GM18505 (cell line): ENCODE data around the gene LDB3.
A peak's percentile ranks its signal among the peaks of the same experiment; 100 is the strongest.
"Not testable (repeated sequence)": the region's sequence is repeated elsewhere in the genome, so short reads cannot be mapped to it uniquely, and the experiment has no call there.

ENCODE experiments used
- ATAC-seq: cut with Tn5 transposase; IDR thresholded peaks from one replicate; pipeline ENCODE4 v1.9.1; 2021; ENCODE audit not compliant: unreplicated experiment
- POLR2A ChIP-seq: IDR thresholded peaks from 4 replicates; pipeline ENCODE4 v1.6.1; 2011; ENCODE audit warnings: borderline replicate concordance; ENCODE audit not compliant: insufficient read depth, insufficient read length; ENCODE audit errors: extremely low read depth

The LDB3 gene

GRCh38 chr10:86733260-86733671 is 65.0 kb downstream of the LDB3 start:
- no peak for ATAC-seq
- no peak for TF ChIP-seq POLR2A

- ATAC-seq = no peak
- TF ChIP-seq POLR2A = no peak
These were observed 66.1 kb downstream of the LDB3 start for GRCh38 chr10:86734207-86734988.

- ATAC-seq = not testable (repeated sequence)
These were observed 67.0 kb downstream of the LDB3 start for GRCh38 chr10:86735278-86735677.

GRCh38 chr10:86742230-86742629 is 73.9 kb downstream of the LDB3 start:
- ATAC-seq = no peak
- no peak for TF ChIP-seq POLR2A

- no peak for ATAC-seq
- TF ChIP-seq POLR2A = no peak
These were observed 75.9 kb downstream of the LDB3 start for GRCh38 chr10:86744067-86744725.

- no peak for ATAC-seq
- no peak for TF ChIP-seq POLR2A
These were observed 79.7 kb downstream of the LDB3 start for GRCh38 chr10:86747796-86748581.

GRCh38 chr10:86749854-86750253 is 81.5 kb downstream of the LDB3 start:
- ATAC-seq = no peak
- no peak for TF ChIP-seq POLR2A

- no peak for ATAC-seq
These were observed 83.2 kb downstream of the LDB3 start for GRCh38 chr10:86751477-86751876.

GRCh38 chr10:86752311-86752710 is 84.0 kb downstream of the LDB3 start:
- no peak for TF ChIP-seq POLR2A
- no peak for ATAC-seq

More at GRCh38 chr10:86751477-86751876, 83.2 kb downstream of the LDB3 start:
- no peak for TF ChIP-seq POLR2A

- no peak for TF ChIP-seq POLR2A
- ATAC-seq = no peak
These were observed 84.7 kb downstream of the LDB3 start for GRCh38 chr10:86753051-86753450.

GRCh38 chr10:86753638-86754434 is 85.5 kb downstream of the LDB3 start:
- TF ChIP-seq POLR2A = no peak
- ATAC-seq = no peak

- no peak for ATAC-seq
- no peak for TF ChIP-seq POLR2A
These were observed 87.1 kb downstream of the LDB3 start for GRCh38 chr10:86755454-86755739.

GRCh38 chr10:86755740-86756510 is 87.6 kb downstream of the LDB3 start:
- peak; percentile 78 for ATAC-seq
- peak; percentile 67 for TF ChIP-seq POLR2A

GRCh38 chr10:86756511-86757112 is 88.3 kb downstream of the LDB3 start, which contains the start of gene BMPR1A:
BMPR1A (plus strand) TSS chr10:86756619; CDS start chr10:86876019, 119,400 bp downstream.
- TF ChIP-seq POLR2A = no peak
- ATAC-seq = peak; percentile 35
